Panc1 (cell line): ENCODE measurements around the gene M6PR. TPM values are rescaled to one million over a fixed set of nuclear protein-coding genes. Genes with fewer than 3 reads are reported as not detected.

Source experiments
- ATAC-seq: fragments of 200-7000 bp; cut with Tn5 transposase; 2 replicates; pipeline ENCODE4 v1.9.1; 2020; ENCODE audit warnings: mild to moderate bottlenecking, moderate library complexity
- BruUV-seq: library from RNA; stranded (reverse); fragments of 400-500 nt; replicated peaks from 2 replicates; lab custom pipeline; 2021; lab: Mats Ljungman, UMichigan
- CTCF ChIA-PET: fragments of 300-600 bp; sonication (Branson Sonifier 250); formaldehyde crosslinking; loops from one replicate; lab custom pipeline; 2022; ENCODE audit warnings: antibody characterized with exemption; lab: Charles Lee
- POLR2A ChIA-PET: fragments of 300-600 bp; sonication (Branson Sonifier 250); formaldehyde crosslinking; loops from one replicate; lab custom pipeline; 2022; ENCODE audit warnings: antibody characterized with exemption; lab: Charles Lee
- DNase-seq: peaks from one replicate; pipeline ENCODE4 v3.0.0-alpha.2; 2010; ENCODE audit warnings: low read depth, low spot score
- H3K27ac ChIP-seq: 2 replicates; pipeline ENCODE4 v1.5.1; 2011; ENCODE audit warnings: mild to moderate bottlenecking, low read length, inconsistent platforms
- H3K27me3 ChIP-seq: fragments of 200-500 bp; sonication (Bioruptor generic); 2 replicates; pipeline ENCODE4 v1.6.0; 2014; ENCODE audit warnings: low read length, inconsistent platforms; ENCODE audit not compliant: control insufficient read depth, insufficient read depth
- H3K36me3 ChIP-seq: fragments of 200-500 bp; sonication (Bioruptor generic); 2 replicates; pipeline ENCODE4 v1.5.1; 2014; ENCODE audit warnings: inconsistent platforms, mild to moderate bottlenecking, low read length, moderate library complexity; ENCODE audit not compliant: control insufficient read depth, insufficient read depth
- H3K4me1 ChIP-seq: 2 replicates; pipeline ENCODE4 v1.5.1; 2011; ENCODE audit warnings: inconsistent platforms, mild to moderate bottlenecking, low read length, moderate library complexity; ENCODE audit not compliant: control insufficient read depth, insufficient read depth
- H3K4me3 ChIP-seq, 2 experiments: 2 replicates each; pipeline ENCODE4 v1.5.1; 2011 to 2012; ENCODE audit warnings: low read depth in 2 of 2, low read length in 2 of 2, mild to moderate bottlenecking in 2 of 2, inconsistent platforms in 1 of 2, moderate library complexity in 1 of 2
- H3K9me3 ChIP-seq: fragments of 200-500 bp; sonication (Bioruptor generic); 2 replicates; pipeline ENCODE4 v1.5.1; 2014; ENCODE audit warnings: low read depth, mild to moderate bottlenecking, inconsistent platforms, low read length, moderate library complexity; ENCODE audit not compliant: control insufficient read depth, insufficient read depth
- POLR2AphosphoS5 ChIP-seq: IDR thresholded peaks from 2 replicates; pipeline ENCODE4 v1.6.1; 2012; ENCODE audit warnings: mild to moderate bottlenecking, low read depth, low read length, moderate library complexity
- REST ChIP-seq, 2 experiments: IDR thresholded peaks; 2 replicates each; pipeline ENCODE4 v1.6.1; 2011 to 2012; ENCODE audit warnings: low read depth in 2 of 2, control low read depth in 1 of 2, low read length in 1 of 2, mild to moderate bottlenecking in 1 of 2, moderate library complexity in 1 of 2; ENCODE audit not compliant: insufficient read depth in 1 of 2
- SIN3A ChIP-seq: IDR thresholded peaks from 2 replicates; pipeline ENCODE4 v1.6.1; 2012; ENCODE audit warnings: low read depth, mild to moderate bottlenecking, low read length, moderate library complexity, borderline replicate concordance; ENCODE audit not compliant: insufficient read depth
- TCF7L2 ChIP-seq: IDR thresholded peaks from 2 replicates; pipeline ENCODE4 v1.6.1; 2011; ENCODE audit warnings: mild to moderate bottlenecking, low read depth, low read length, inconsistent platforms
- in situ Hi-C: cut with HindIII; loops from 2 replicates; pipeline ENCODE4 v1.10.0; 2016; ENCODE audit warnings: low sequenced_read_pairs, low pct_unique_long_range_greater_than_20kb
- intact Hi-C: fragments of 100-400 bp; cut with micrococcal nuclease; formaldehyde crosslinking; loops from one replicate; pipeline ENCODE4 v1.10.0; 2022; ENCODE audit not compliant: unreplicated experiment
- total RNA-seq: library from RNA; stranded (reverse); gene quantifications from one replicate; pipeline ENCODE4 v1.2.1, GENCODE V29; 2021; ENCODE audit not compliant: unreplicated experiment
- TF ChIP-seq, protein P1 (sequence below): fragments of 450-650 bp; IDR thresholded peaks from 2 replicates; pipeline ENCODE4 v1.5.1; 2017; ENCODE audit warnings: mild to moderate bottlenecking

The M6PR gene
- total RNA-seq, 1 experiment from 2014 or later, result 161 TPM

DNA sequence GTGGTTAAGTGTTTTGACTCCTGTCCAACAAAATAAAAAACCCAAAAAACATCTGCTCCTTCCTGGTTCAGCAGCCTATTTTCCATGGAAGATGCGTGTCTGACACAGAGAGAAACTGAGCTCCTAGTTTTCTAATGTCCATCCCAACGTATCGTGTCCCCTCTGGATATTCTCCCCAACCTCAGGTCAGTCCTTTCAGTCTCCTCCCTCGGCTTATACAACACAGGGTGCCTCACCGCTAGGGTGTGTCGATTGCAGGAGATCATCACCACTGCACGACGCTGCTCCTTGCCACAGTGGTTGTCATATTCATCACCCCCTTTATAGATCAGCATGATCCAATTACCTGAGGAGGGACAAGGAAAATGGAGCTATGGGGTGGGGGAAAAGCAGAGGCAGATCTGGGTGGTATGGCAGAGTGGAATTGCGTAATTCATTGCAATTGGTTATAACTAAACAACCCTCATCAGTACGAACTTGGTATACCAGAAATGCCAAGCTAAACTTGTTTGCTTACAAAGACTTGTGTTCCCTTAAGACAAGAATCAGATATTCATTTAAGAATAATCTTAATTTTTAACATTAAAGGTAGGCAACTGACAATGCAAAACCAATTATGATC lies 5.8 kb downstream of the M6PR start:
- peaks cover 9% of the 10 kb centered on the region for H3K4me1 ChIP-seq

GRCh38 chr12:8941691-8942478 lies 7.6 kb downstream of the M6PR start:
- BruUV-seq, result no TSS peak
- ATAC-seq (no peak), DNase-seq (no peak)
- Histone ChIP-seq H3K36me3 (peaks cover 17% of the 10 kb centered on the region), H3K27me3 (no peaks in the 10 kb centered on the region), H3K4me3 (no peak overlapping the region), H3K27ac (no peak overlapping the region), H3K9me3 (no peaks in the 10 kb centered on the region), H3K4me1 (no peaks in the 10 kb centered on the region; the same call in 1 of the 2 replicates)
- ChIA-PET CTCF (no interaction called here), POLR2A (no interaction called here)
- TF ChIP-seq REST (IDR thresholded peaks at IDR 0.05; ENCODE audit: insufficient read depth in 1 of 2, low read depth in 2 of 2, low read length in 1 of 2), result no peak
- no peak for TF ChIP-seq POLR2AphosphoS5
- TF ChIP-seq TCF7L2, result no peak
- no peak for TF ChIP-seq SIN3A
- TF ChIP-seq, protein P1, sequence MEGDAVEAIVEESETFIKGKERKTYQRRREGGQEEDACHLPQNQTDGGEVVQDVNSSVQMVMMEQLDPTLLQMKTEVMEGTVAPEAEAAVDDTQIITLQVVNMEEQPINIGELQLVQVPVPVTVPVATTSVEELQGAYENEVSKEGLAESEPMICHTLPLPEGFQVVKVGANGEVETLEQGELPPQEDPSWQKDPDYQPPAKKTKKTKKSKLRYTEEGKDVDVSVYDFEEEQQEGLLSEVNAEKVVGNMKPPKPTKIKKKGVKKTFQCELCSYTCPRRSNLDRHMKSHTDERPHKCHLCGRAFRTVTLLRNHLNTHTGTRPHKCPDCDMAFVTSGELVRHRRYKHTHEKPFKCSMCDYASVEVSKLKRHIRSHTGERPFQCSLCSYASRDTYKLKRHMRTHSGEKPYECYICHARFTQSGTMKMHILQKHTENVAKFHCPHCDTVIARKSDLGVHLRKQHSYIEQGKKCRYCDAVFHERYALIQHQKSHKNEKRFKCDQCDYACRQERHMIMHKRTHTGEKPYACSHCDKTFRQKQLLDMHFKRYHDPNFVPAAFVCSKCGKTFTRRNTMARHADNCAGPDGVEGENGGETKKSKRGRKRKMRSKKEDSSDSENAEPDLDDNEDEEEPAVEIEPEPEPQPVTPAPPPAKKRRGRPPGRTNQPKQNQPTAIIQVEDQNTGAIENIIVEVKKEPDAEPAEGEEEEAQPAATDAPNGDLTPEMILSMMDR, result no peak
- intact Hi-C loops, result no loop called here
- in situ Hi-C loops, result no loop called here

More for the DNA sequence above, 5.8 kb downstream of the M6PR start:
- in situ Hi-C loops, result no loop called here
- DNase-seq (no peak), ATAC-seq (no peak)
- no peak for TF ChIP-seq POLR2AphosphoS5
- TF ChIP-seq SIN3A, result no peak
- TF ChIP-seq TCF7L2, result no peak
- TF ChIP-seq, protein P1, result no peak
- no peak for TF ChIP-seq REST (IDR thresholded peaks at IDR 0.05; ENCODE audit: insufficient read depth in 1 of 2, low read depth in 2 of 2, low read length in 1 of 2)
- Histone ChIP-seq H3K4me3 (no peak overlapping the region), H3K27me3 (no peaks in the 10 kb centered on the region), H3K9me3 (no peaks in the 10 kb centered on the region), H3K36me3 (peaks cover 17% of the 10 kb centered on the region), H3K27ac (no peak overlapping the region)
- no TSS peak for BruUV-seq
- ChIA-PET POLR2A (no interaction called here), CTCF (no interaction called here)
- intact Hi-C loops, result no loop called here
